Esophagus squamous epithelium (tissue), 4 donors: ENCODE measurements around the gene MBOAT2.

Experiments used
- CTCF ChIP-seq, 6 experiments: fragments of 450-650 bp in 4 of 6; fragments of 200-600 bp in 2 of 6; sonication (generic) in 2 of 6; IDR thresholded peaks; one replicate each; pipeline ENCODE4 v1.5.1; 2016 to 2019; ENCODE audit warnings: antibody characterized with exemption in 6 of 6, mild to moderate bottlenecking in 4 of 6, moderate library complexity in 4 of 6
- POLR2A ChIP-seq, 4 donors: fragments of 450-650 bp; IDR thresholded peaks; one replicate each; pipeline ENCODE4 v1.6.1; 2017; ENCODE audit warnings: antibody characterized with exemption in 4 of 4, mild to moderate bottlenecking in 4 of 4, moderate library complexity in 3 of 4

GRCh38 chr2:8870441-8870840 is 133.0 kb downstream of the MBOAT2 start:
- no peak for TF ChIP-seq CTCF (IDR thresholded peaks at IDR 0.05)
- no peak for TF ChIP-seq POLR2A (IDR thresholded peaks at IDR 0.05)
